H1 (cell line): ENCODE results near the gene TRIM62. TPM values are rescaled to one million over a fixed set of nuclear protein-coding genes. Genes with fewer than 3 reads are reported as not detected.
A peak's percentile ranks its signal among the peaks of the same experiment; 100 is the strongest.

Experiments used
- CTCF ChIA-PET: fragments of 300-600 bp; sonication (Branson Sonifier 250); formaldehyde crosslinking; loops from one replicate; lab custom pipeline; 2021; ENCODE audit not compliant: partially characterized antibody; lab: Charles Lee
- POLR2A ChIA-PET: fragments of 300-600 bp; sonication (Branson Sonifier 250); formaldehyde crosslinking; loops from one replicate; lab custom pipeline; 2021; ENCODE audit warnings: inconsistent platforms; ENCODE audit not compliant: partially characterized antibody; lab: Charles Lee
- DNase-seq, 2 experiments: peaks; one replicate each; pipeline versions ENCODE4 v3.0.0 to v3.0.0-alpha.2; 2010 to 2022; ENCODE audit warnings: low spot score in 2 of 2, low read depth in 1 of 2, mixed read lengths in 1 of 2
- FAIRE-seq: peaks from 2 replicates; lab custom pipeline; 2011; peaks lifted over from hg19 to GRCh38; lab: Jason Lieb, UNC
- H2AFZ ChIP-seq: 2 replicates; pipeline ENCODE4 v1.8.1; 2012; ENCODE audit warnings: low read length, inconsistent platforms
- H2AK5ac ChIP-seq: 2 replicates; pipeline ENCODE4 v1.6.1; 2013; ENCODE audit warnings: low read depth, low read length
- H2BK120ac ChIP-seq: replicated peaks from 2 replicates; pipeline ENCODE3; 2013; ENCODE audit warnings: low read depth, low read length, inconsistent platforms
- H2BK12ac ChIP-seq: 2 replicates; pipeline ENCODE4 v1.6.1; 2013; ENCODE audit warnings: low read depth, low read length
- H2BK15ac ChIP-seq: 2 replicates; pipeline ENCODE4 v1.6.1; 2013; ENCODE audit warnings: low read length
- H2BK20ac ChIP-seq: 2 replicates; pipeline ENCODE4 v1.6.1; 2013; ENCODE audit warnings: low read length
- H2BK5ac ChIP-seq: 2 replicates; pipeline ENCODE4 v1.6.1; 2013; ENCODE audit warnings: low read depth, low read length
- H3K14ac ChIP-seq: 2 replicates; pipeline ENCODE4 v1.6.1; 2013; ENCODE audit warnings: inconsistent platforms; ENCODE audit not compliant: insufficient read length
- H3K18ac ChIP-seq: 2 replicates; pipeline ENCODE4 v1.6.1; 2013; ENCODE audit warnings: low read length; ENCODE audit errors: extremely low read depth
- H3K23ac ChIP-seq: 2 replicates; pipeline ENCODE4 v1.6.1; 2013; ENCODE audit warnings: inconsistent platforms; ENCODE audit not compliant: insufficient read length
- H3K23me2 ChIP-seq: 2 replicates; pipeline ENCODE4 v1.6.1; 2013; ENCODE audit warnings: low read depth, low read length
- H3K27ac ChIP-seq: 2 replicates; pipeline ENCODE4 v1.6.1; 2011; ENCODE audit warnings: low read depth, low read length, inconsistent platforms
- H3K27me3 ChIP-seq, 4 experiments: replicated peaks in 1 of 4; 1 replicate in 1 of 4; 2 replicates in 3 of 4; pipeline versions ENCODE4 v1.6.1 to v1.8.1; 2011 to 2013; ENCODE audit warnings: low read length in 3 of 4, mild to moderate bottlenecking in 3 of 4, inconsistent platforms in 2 of 4, mixed read lengths in 2 of 4, moderate library complexity in 1 of 4; ENCODE audit not compliant: control insufficient read depth in 3 of 4, insufficient read depth in 3 of 4; ENCODE audit errors: extremely low read depth in 1 of 4
- H3K36me3 ChIP-seq, 4 experiments: 2 replicates each; pipeline versions ENCODE4 v1.6.1 to v1.8.1; 2011 to 2013; ENCODE audit warnings: mild to moderate bottlenecking in 4 of 4, low read length in 3 of 4, moderate library complexity in 2 of 4, control low read depth in 1 of 4, inconsistent platforms in 1 of 4; ENCODE audit not compliant: insufficient read depth in 4 of 4, control insufficient read depth in 2 of 4
- H3K4ac ChIP-seq: replicated peaks from 2 replicates; pipeline ENCODE3; 2013; ENCODE audit warnings: low read length, low read depth, mixed read lengths, inconsistent platforms; ENCODE audit not compliant: insufficient read length
- H3K4me1 ChIP-seq, 4 experiments: replicated peaks in 1 of 4; 1 replicate in 1 of 4; 2 replicates in 3 of 4; pipeline versions ENCODE4 v1.6.1 to v1.8.1; 2011 to 2013; ENCODE audit warnings: low read length in 3 of 4, inconsistent platforms in 2 of 4, mixed read lengths in 1 of 4; ENCODE audit not compliant: insufficient read depth in 4 of 4, control insufficient read depth in 3 of 4
- H3K4me2 ChIP-seq, 2 experiments: 2 replicates each; pipeline versions ENCODE4 v1.6.1 to v1.8.1; 2011 to 2013; ENCODE audit warnings: low read depth in 2 of 2, low read length in 2 of 2, control low read depth in 1 of 2, inconsistent platforms in 1 of 2, mild to moderate bottlenecking in 1 of 2; ENCODE audit not compliant: insufficient read depth in 1 of 2
- H3K4me3 ChIP-seq, 4 experiments: fragments of 200-600, 300-600 bp in 1 of 4; sonication (generic), shearing (Covaris generic), sonication (Bioruptor Twin) in 1 of 4; 2 replicates each; pipeline versions ENCODE4 v1.5.1 to v1.8.1; 2011 to 2016; ENCODE audit warnings: low read length in 4 of 4, low read depth in 3 of 4, control low read depth in 2 of 4, inconsistent platforms in 2 of 4, mild to moderate bottlenecking in 2 of 4, mixed read lengths in 1 of 4, moderate library complexity in 1 of 4; ENCODE audit not compliant: insufficient read depth in 2 of 4; ENCODE audit errors: extremely low read depth in 1 of 4
- H3K56ac ChIP-seq: replicated peaks from 2 replicates; pipeline ENCODE3; 2013; ENCODE audit warnings: low read depth, mild to moderate bottlenecking, mixed read lengths, low read length, inconsistent platforms; ENCODE audit not compliant: insufficient read length
- H3K79me1 ChIP-seq: 2 replicates; pipeline ENCODE4 v1.6.1; 2013; ENCODE audit warnings: low read depth, low read length, control low read depth
- H3K79me2 ChIP-seq, 2 experiments: 2 replicates each; pipeline versions ENCODE4 v1.6.1 to v1.8.1; 2012 to 2013; ENCODE audit warnings: low read length in 2 of 2, mild to moderate bottlenecking in 2 of 2, inconsistent platforms in 1 of 2; ENCODE audit not compliant: insufficient read depth in 2 of 2, control insufficient read depth in 1 of 2
- H3K9ac ChIP-seq, 4 experiments: replicated peaks in 1 of 4; 1 replicate in 1 of 4; 2 replicates in 3 of 4; pipeline versions ENCODE4 v1.6.1 to v1.8.1; 2011 to 2013; ENCODE audit warnings: low read depth in 3 of 4, low read length in 3 of 4, control low read depth in 2 of 4, mild to moderate bottlenecking in 2 of 4, moderate library complexity in 2 of 4, inconsistent platforms in 1 of 4; ENCODE audit errors: extremely low read depth in 1 of 4
- H3K9me3 ChIP-seq, 2 experiments: 2 replicates each; pipeline versions ENCODE4 v1.6.1 to v1.8.1; 2012 to 2013; ENCODE audit warnings: mild to moderate bottlenecking in 2 of 2, moderate library complexity in 2 of 2, control low read depth in 1 of 2, inconsistent platforms in 1 of 2, low read depth in 1 of 2, low read length in 1 of 2, mixed read lengths in 1 of 2; ENCODE audit not compliant: insufficient read depth in 2 of 2
- H4K20me1 ChIP-seq, 2 experiments: replicated peaks in 1 of 2; 2 replicates each; pipeline versions ENCODE3 to v1.8.1; 2011 to 2013; ENCODE audit warnings: inconsistent platforms in 2 of 2, low read length in 2 of 2, mild to moderate bottlenecking in 1 of 2; ENCODE audit not compliant: insufficient read depth in 2 of 2, control insufficient read depth in 1 of 2
- H4K5ac ChIP-seq: 2 replicates; pipeline ENCODE4 v1.6.1; 2013; ENCODE audit warnings: low read length, low read depth, mixed read lengths, inconsistent platforms; ENCODE audit not compliant: insufficient read length
- H4K8ac ChIP-seq: 2 replicates; pipeline ENCODE4 v1.8.0; 2013; ENCODE audit warnings: mild to moderate bottlenecking, moderate library complexity, low read length, inconsistent platforms; ENCODE audit not compliant: insufficient read depth; ENCODE audit errors: extremely low read depth
- H4K91ac ChIP-seq: replicated peaks from 2 replicates; pipeline ENCODE3; 2013; ENCODE audit warnings: low read length, mixed read lengths, inconsistent platforms; ENCODE audit not compliant: insufficient read length
- BCL11A ChIP-seq, 2 experiments: IDR thresholded peaks; one replicate each; pipeline ENCODE4 v1.6.1; 2011; ENCODE audit warnings: low read depth in 2 of 2, low read length in 2 of 2, mild to moderate bottlenecking in 2 of 2
- PHF8 ChIP-seq: fragments of 200-600 bp; sonication (generic); conservative IDR thresholded peaks from 2 replicates; pipeline ENCODE4 v1.7.1; 2012; ENCODE audit warnings: low read depth, mild to moderate bottlenecking, inconsistent platforms, low read length, moderate library complexity
- RFX5 ChIP-seq: IDR thresholded peaks from 2 replicates; pipeline ENCODE4 v1.6.1; 2011; ENCODE audit warnings: low read depth, low read length, improper control_type of control experiment, borderline replicate concordance
- SP2 ChIP-seq: IDR thresholded peaks from 2 replicates; pipeline ENCODE4 v1.6.1; 2012; ENCODE audit warnings: mild to moderate bottlenecking, low read length, inconsistent platforms
- TAF7 ChIP-seq: optimal IDR thresholded peaks from 2 replicates; pipeline ENCODE3; 2011; ENCODE audit warnings: low read depth, mild to moderate bottlenecking, inconsistent platforms, low read length, moderate library complexity, borderline replicate concordance
- WGBS, 2 experiments: shearing (Covaris generic) in 1 of 2; methylation state at CpG; one replicate each; pipeline versions ENCODE4 v1.1.6 to v1.1.7; 2013 to 2015; ENCODE audit warnings: low lambda C conversion rate in 2 of 2, mixed read lengths in 2 of 2, inconsistent platforms in 1 of 2, low coverage in 1 of 2, missing lambda C conversion rate in 1 of 2; ENCODE audit not compliant: insufficient replicate concordance in 2 of 2, insufficient coverage in 1 of 2, insufficient read length in 1 of 2; ENCODE audit errors: extremely low coverage in 1 of 2, missing lambda C conversion rate in 1 of 2; 5-methylcytosine and 5-hydroxymethylcytosine counted together
- polyA plus RNA-seq, 7 experiments: library from polyadenylated mRNA; depleted of rRNA in 3 of 7; stranded (reverse) in 5 of 7; unstranded in 2 of 7; fragments of >200 nt in 5 of 7; fragments of 200-250 nt in 2 of 7; gene quantifications; 1 replicate in 5 of 7; 2 replicates in 1 of 7; 4 replicates in 1 of 7; pipeline versions ENCODE4 v1.2.1 to v1.2.3, GENCODE V29; 2011 to 2013; ENCODE audit warnings: missing spikeins in 2 of 7, mixed read lengths in 2 of 7
- total RNA-seq: library from RNA; stranded (reverse); fragmentation: NEBNext Ultra II Directional; extraction: Animal tissue kit (Norgen Biotek cat#: 25700); gene quantifications from 2 replicates; pipeline ENCODE4 v1.2.1, GENCODE V29; 2021

Gene TRIM62
- total and polyA plus RNA-seq, 2 of the 8 experiments (the other 6 are each of a cell fraction or from before 2014, with no cell fraction given): 6.3 to 10.8 TPM

DNA sequence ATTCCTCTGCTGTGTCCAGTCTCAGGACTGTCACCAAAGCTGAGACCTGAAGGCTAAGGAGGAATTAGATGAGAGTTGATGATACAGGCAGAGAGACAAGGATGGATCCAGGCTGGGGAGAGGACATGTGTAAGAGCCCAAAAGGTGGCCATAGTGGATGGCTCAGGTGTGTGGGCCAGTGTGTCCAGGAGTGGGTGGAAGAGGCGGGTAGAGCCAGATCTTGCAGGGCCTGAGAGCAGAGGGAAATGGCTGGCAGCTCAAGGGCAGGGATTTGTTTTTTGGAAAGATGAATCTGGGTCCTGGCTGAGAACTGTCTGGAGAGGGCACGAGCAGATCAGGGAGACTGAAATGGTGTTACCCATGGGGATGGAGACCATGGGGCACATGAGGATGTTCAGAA is 62.8 kb downstream of the TRIM62 start:
- FAIRE-seq (no peak), DNase-seq (no peak)
- Histone ChIP-seq H3K23ac (no peak overlapping the region), H3K4me3 (no peak overlapping the region), H2BK12ac (peak overlapping the region; percentile 89; the same call in 1 of the 2 replicates), H3K9ac (no peak overlapping the region), H4K91ac (peak overlapping the region; percentile 22), H3K23me2 (no peaks in the 10 kb centered on the region), H3K79me1 (no peaks in the 10 kb centered on the region), H3K18ac (0 out of 2 replicates have a peak overlapping the region, but pooled peaks have one; percentile 4), H3K14ac (no peak overlapping the region), H2BK20ac (0 out of 2 replicates have a peak overlapping the region, but pooled peaks have one; percentile 63), H2BK15ac (peak overlapping the region; percentile 32; the same call in 1 of the 2 replicates), H3K79me2 (no peaks in the 10 kb centered on the region), H2AFZ (peak overlapping the region; percentile 77; the same call in 1 of the 2 replicates), H3K27ac (no peak overlapping the region), H3K36me3 (no peaks in the 10 kb centered on the region), H4K5ac (no peak overlapping the region), H2AK5ac (peak overlapping the region; percentile 12; the same call in 1 of the 2 replicates), H3K4me1 (no peaks in the 10 kb centered on the region; a peak in 3 of 7 replicates), H3K56ac (no peak overlapping the region), H3K4ac (no peak overlapping the region)
- CTCF ChIA-PET: interaction anchor here (0.8 to 2.7 kb wide), 10 partner anchors 8 to 251 kb away, joined by 3 to 9 read pairs (median 4); no protein-coding TSS in a partner anchor
- TF ChIP-seq SP2 (no peak), BCL11A (IDR thresholded peaks at IDR 0.05; ENCODE audit: low read depth in 2 of 2, low read length in 2 of 2) (no peak), TAF7 (no peak), RFX5 (no peak), PHF8 (no peak)
- TF ChIP-seq, all 59 proteins: peak for 0
- Histone ChIP-seq H3K9me3 (no peaks in the 10 kb centered on the region), H2BK120ac (no peak overlapping the region), H2BK5ac (0 out of 2 replicates have a peak overlapping the region, but pooled peaks have one; percentile 12), H4K8ac (no peak overlapping the region), H3K27me3 (peaks cover 0 to 18% (median 9%) of the 10 kb centered on the region in 4 experiments; a peak in 5 of 7 replicates), H4K20me1 (no peaks in the 10 kb centered on the region), H3K4me2 (no peak overlapping the region)
- POLR2A ChIA-PET: interaction anchor here (1.0 kb wide), 2 partner anchors 37 to 114 kb away, joined by 3 read pairs; no protein-coding TSS in a partner anchor
- WGBS, 2 experiments: 72% methylated on average over 2 of the region's 2 CpGs; no CpG with 5 or more reads in 1 of the 2 experiments
